ENCODE data around the gene KITLG. TPM values are rescaled to one million over a fixed set of nuclear protein-coding genes. Genes with fewer than 3 reads are reported as not detected.

KITLG gene
- polyA plus RNA-seq, 1 donor (not counting 4 experiments of a cell fraction or from before 2014, with no cell fraction given), result 21.2 TPM

- peak overlapping the region; percentile 72 for H3K4me2 ChIP-seq (ENCODE audit: control insufficient read depth, extremely low read depth, insufficient read depth, low read depth, low read length)
- H3K4me1 ChIP-seq (ENCODE audit: control insufficient read depth, extremely low read depth, insufficient read depth, low read length), result peaks cover 56% of the 10 kb centered on the region
- H4K20me1 ChIP-seq (ENCODE audit: control insufficient read depth, extremely low read depth, insufficient read depth, low read length), result no peaks in the 10 kb centered on the region
- H3K27me3 ChIP-seq (ENCODE audit: control insufficient read depth, extremely low read depth, insufficient read depth, low read length), result no peaks in the 10 kb centered on the region
- FAIRE-seq (no peak), DNase-seq (ENCODE audit: low read depth, low spot score) (no peak)
- H2AFZ ChIP-seq (ENCODE audit: control insufficient read depth, low read length), result peak overlapping the region; percentile 10
- H3K9ac ChIP-seq (ENCODE audit: control insufficient read depth, extremely low read depth, insufficient read depth, low read length), result peak overlapping the region; percentile 23
- H3K36me3 ChIP-seq (ENCODE audit: control insufficient read depth in 2 of 2, extremely low read depth in 1 of 2, insufficient read depth in 2 of 2, low read length in 2 of 2), result peaks cover 0 to 4% of the 10 kb centered on the region in 2 experiments
- peak overlapping the region in 1 of 3 experiments; percentile 51 for H3K4me3 ChIP-seq (ENCODE audit: control insufficient read depth in 2 of 3, extremely low read depth in 1 of 3, insufficient read depth in 2 of 3, low read depth in 1 of 3, low read length in 3 of 3)
- dilution Hi-C loops (cut with MboI; ENCODE audit: extremely low pct_ligation_motif_present, low sequenced_read_pairs), result no loop called here
- H3K27ac ChIP-seq (ENCODE audit: control insufficient read depth, insufficient read depth, low read length), result peak overlapping the region; percentile 4
- H3K9me3 ChIP-seq (ENCODE audit: control insufficient read depth, low read depth, low read length), result no peaks in the 10 kb centered on the region
- TF ChIP-seq EZH2 (IDR thresholded peaks at IDR 0.05; ENCODE audit: low read length) (no peak), CTCF (optimal IDR thresholded peaks at IDR 0.05 in 1 of 3, IDR thresholded peaks at IDR 0.05 in 1 of 3, conservative IDR thresholded peaks at IDR 0.05 in 1 of 3; ENCODE audit: extremely low read depth in 1 of 3, insufficient read depth in 2 of 3, low read length in 3 of 3) (no peak)
- no peaks in the 10 kb centered on the region for H3K9me1 ChIP-seq (ENCODE audit: control insufficient read depth, extremely low read depth, insufficient read depth, low read length)
- H3K79me2 ChIP-seq (ENCODE audit: control insufficient read depth, insufficient read depth, low read length), result peaks cover 79% of the 10 kb centered on the region
These were observed 4.8 kb downstream of the KITLG start for GRCh38 chr12:88575361-88575970.

- Histone ChIP-seq H3K9me1 (ENCODE audit: control insufficient read depth, extremely low read depth, insufficient read depth, low read length) (no peaks in the 10 kb centered on the region), H3K4me3 (ENCODE audit: control insufficient read depth in 2 of 3, extremely low read depth in 1 of 3, insufficient read depth in 2 of 3, low read depth in 1 of 3, low read length in 3 of 3) (peak overlapping the region in 1 of 3 experiments; percentile 18), H3K9ac (ENCODE audit: control insufficient read depth, extremely low read depth, insufficient read depth, low read length) (no peak overlapping the region), H3K4me2 (ENCODE audit: control insufficient read depth, extremely low read depth, insufficient read depth, low read depth, low read length) (peak overlapping the region; percentile 70), H3K4me1 (ENCODE audit: control insufficient read depth, extremely low read depth, insufficient read depth, low read length) (peaks cover 57% of the 10 kb centered on the region), H3K27me3 (ENCODE audit: control insufficient read depth, extremely low read depth, insufficient read depth, low read length) (no peaks in the 10 kb centered on the region), H3K79me2 (ENCODE audit: control insufficient read depth, insufficient read depth, low read length) (peaks cover 78% of the 10 kb centered on the region), H4K20me1 (ENCODE audit: control insufficient read depth, extremely low read depth, insufficient read depth, low read length) (no peaks in the 10 kb centered on the region), H3K27ac (ENCODE audit: control insufficient read depth, insufficient read depth, low read length) (no peak overlapping the region), H2AFZ (ENCODE audit: control insufficient read depth, low read length) (no peak overlapping the region), H3K9me3 (ENCODE audit: control insufficient read depth, low read depth, low read length) (no peaks in the 10 kb centered on the region), H3K36me3 (ENCODE audit: control insufficient read depth in 2 of 2, extremely low read depth in 1 of 2, insufficient read depth in 2 of 2, low read length in 2 of 2) (peaks cover 0 to 4% of the 10 kb centered on the region in 2 experiments)
- dilution Hi-C loops (cut with MboI; ENCODE audit: extremely low pct_ligation_motif_present, low sequenced_read_pairs), result no loop called here
- TF ChIP-seq EZH2 (IDR thresholded peaks at IDR 0.05; ENCODE audit: low read length) (no peak), CTCF (optimal IDR thresholded peaks at IDR 0.05 in 1 of 3, IDR thresholded peaks at IDR 0.05 in 1 of 3, conservative IDR thresholded peaks at IDR 0.05 in 1 of 3; ENCODE audit: extremely low read depth in 1 of 3, insufficient read depth in 2 of 3, low read length in 3 of 3) (no peak)
- FAIRE-seq (peak; percentile 89), DNase-seq (ENCODE audit: low read depth, low spot score) (no peak)
These were observed 6.0 kb downstream of the KITLG start for GRCh38 chr12:88574278-88574677.

All from keratinocyte (primary cell).